SK-N-SH (cell line): ENCODE results near the gene PPP1CA.

ENCODE experiments used
- EP300 ChIP-seq, 2 experiments: IDR thresholded peaks; 2 replicates each; pipeline versions ENCODE4 v1.4.0 to v1.6.1; 2012; ENCODE audit warnings: borderline replicate concordance in 1 of 2, low read depth in 1 of 2, low read length in 1 of 2
- FOSL2 ChIP-seq: IDR thresholded peaks from 2 replicates; pipeline ENCODE4 v1.4.0; 2012; ENCODE audit warnings: low read depth, mild to moderate bottlenecking, moderate library complexity, borderline replicate concordance
- FOXJ3 ChIP-seq: sonication (generic); formaldehyde crosslinking; IDR thresholded peaks from 2 replicates; pipeline ENCODE4 v1.5.1; 2020; ENCODE audit warnings: mild to moderate bottlenecking, missing genetic modification reagents
- SIN3A ChIP-seq: IDR thresholded peaks from 2 replicates; pipeline ENCODE4 v1.6.1; 2012; ENCODE audit warnings: low read depth, mild to moderate bottlenecking, low read length, moderate library complexity, borderline replicate concordance
- TCF12 ChIP-seq: IDR thresholded peaks from 2 replicates; pipeline ENCODE4 v1.4.0; 2012
- TEAD4 ChIP-seq: IDR thresholded peaks from 2 replicates; pipeline ENCODE4 v1.4.0; 2012; ENCODE audit warnings: mild to moderate bottlenecking, borderline replicate concordance; ENCODE audit not compliant: insufficient read depth
- TF ChIP-seq, protein P1 (sequence below): fragments of 200-600 bp; sonication (generic); IDR thresholded peaks from 2 replicates; pipeline ENCODE4 v1.6.1; 2017; ENCODE audit warnings: antibody characterized with exemption, mild to moderate bottlenecking, moderate library complexity
- TF ChIP-seq, protein P2 (sequence below): IDR thresholded peaks from 2 replicates; pipeline ENCODE4 v1.4.0; 2012; ENCODE audit warnings: low read depth, borderline replicate concordance

DNA sequence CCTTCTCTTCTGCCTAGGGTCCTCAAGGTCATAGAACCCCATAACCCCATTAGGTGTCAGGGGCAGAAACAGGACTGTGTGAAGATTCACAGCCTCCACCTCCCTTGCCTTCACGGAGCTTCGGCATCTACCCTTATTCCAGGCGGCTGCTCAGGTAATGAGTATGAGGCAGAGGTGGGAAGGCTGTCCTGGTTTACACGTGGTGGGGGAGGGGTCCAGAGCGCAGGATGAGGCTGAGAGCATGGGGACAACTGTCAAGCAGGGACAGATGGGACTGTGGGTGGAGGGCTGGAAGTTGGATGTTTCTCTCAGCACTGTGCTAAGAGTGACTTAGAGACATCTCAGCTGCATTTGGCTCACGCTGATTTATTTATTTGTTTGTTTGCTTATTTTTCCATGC is 14.1 kb downstream of the PPP1CA start:
- TF ChIP-seq TCF12 = no peak
- TF ChIP-seq, protein P1, sequence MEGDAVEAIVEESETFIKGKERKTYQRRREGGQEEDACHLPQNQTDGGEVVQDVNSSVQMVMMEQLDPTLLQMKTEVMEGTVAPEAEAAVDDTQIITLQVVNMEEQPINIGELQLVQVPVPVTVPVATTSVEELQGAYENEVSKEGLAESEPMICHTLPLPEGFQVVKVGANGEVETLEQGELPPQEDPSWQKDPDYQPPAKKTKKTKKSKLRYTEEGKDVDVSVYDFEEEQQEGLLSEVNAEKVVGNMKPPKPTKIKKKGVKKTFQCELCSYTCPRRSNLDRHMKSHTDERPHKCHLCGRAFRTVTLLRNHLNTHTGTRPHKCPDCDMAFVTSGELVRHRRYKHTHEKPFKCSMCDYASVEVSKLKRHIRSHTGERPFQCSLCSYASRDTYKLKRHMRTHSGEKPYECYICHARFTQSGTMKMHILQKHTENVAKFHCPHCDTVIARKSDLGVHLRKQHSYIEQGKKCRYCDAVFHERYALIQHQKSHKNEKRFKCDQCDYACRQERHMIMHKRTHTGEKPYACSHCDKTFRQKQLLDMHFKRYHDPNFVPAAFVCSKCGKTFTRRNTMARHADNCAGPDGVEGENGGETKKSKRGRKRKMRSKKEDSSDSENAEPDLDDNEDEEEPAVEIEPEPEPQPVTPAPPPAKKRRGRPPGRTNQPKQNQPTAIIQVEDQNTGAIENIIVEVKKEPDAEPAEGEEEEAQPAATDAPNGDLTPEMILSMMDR = no peak
- TF ChIP-seq, protein P2, sequence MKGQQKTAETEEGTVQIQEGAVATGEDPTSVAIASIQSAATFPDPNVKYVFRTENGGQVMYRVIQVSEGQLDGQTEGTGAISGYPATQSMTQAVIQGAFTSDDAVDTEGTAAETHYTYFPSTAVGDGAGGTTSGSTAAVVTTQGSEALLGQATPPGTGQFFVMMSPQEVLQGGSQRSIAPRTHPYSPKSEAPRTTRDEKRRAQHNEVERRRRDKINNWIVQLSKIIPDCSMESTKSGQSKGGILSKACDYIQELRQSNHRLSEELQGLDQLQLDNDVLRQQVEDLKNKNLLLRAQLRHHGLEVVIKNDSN = no peak
- TF ChIP-seq FOSL2 = no peak
- TF ChIP-seq TEAD4 = no peak
- TF ChIP-seq FOXJ3 (CRISPR knock-in tag) = no peak
- TF ChIP-seq SIN3A = no peak
- no peak for TF ChIP-seq EP300 (IDR thresholded peaks at IDR 0.05; ENCODE audit: borderline replicate concordance in 1 of 2, low read depth in 1 of 2, low read length in 1 of 2)
